K562 (cell line): ENCODE measurements around the gene PPFIA1. TPM values are rescaled to one million over a fixed set of nuclear protein-coding genes. Genes with fewer than 3 reads are reported as not detected.

Source experiments
- BHLHE40 ChIP-seq: IDR thresholded peaks from 2 replicates; pipeline ENCODE4 v1.6.1; 2011; ENCODE audit warnings: low read length, improper control_type of control experiment
- CBFA2T2 ChIP-seq: fragments of 450-650 bp; conservative IDR thresholded peaks from 2 replicates; pipeline ENCODE4 v1.6.1; 2017; ENCODE audit warnings: mild to moderate bottlenecking
- E2F1 ChIP-seq: sonication (generic); formaldehyde crosslinking; IDR thresholded peaks from 2 replicates; pipeline ENCODE4 v1.8.1; 2023; ENCODE audit warnings: mild to moderate bottlenecking, missing genetic modification reagents, moderate library complexity
- FOXP1 ChIP-seq: sonication (generic); formaldehyde crosslinking; IDR thresholded peaks from 2 replicates; pipeline ENCODE4 v1.8.0; 2022; ENCODE audit warnings: mild to moderate bottlenecking, missing genetic modification reagents
- HBP1 ChIP-seq: fragments of 450-650 bp; formaldehyde crosslinking; IDR thresholded peaks from 2 replicates; pipeline ENCODE4 v1.4.0; 2022; ENCODE audit warnings: missing genetic modification characterization
- HMG20B ChIP-seq: fragments of 250-450 bp; sonication (Bioruptor Pico); IDR thresholded peaks from 2 replicates; pipeline ENCODE4 v1.5.0; 2021; ENCODE audit warnings: mild to moderate bottlenecking
- HSF4 ChIP-seq: fragments of 250-450 bp; sonication (Bioruptor Pico); IDR thresholded peaks from 2 replicates; pipeline ENCODE4 v2.1.2; 2022; ENCODE audit warnings: mild to moderate bottlenecking, moderate library complexity, borderline replicate concordance
- ID3 ChIP-seq, 2 experiments: fragments of 250-450 bp in 1 of 2; fragments of 450-650 bp in 1 of 2; sonication (Bioruptor Pico) in 1 of 2; IDR thresholded peaks; 2 replicates each; pipeline versions ENCODE4 v1.6.1 to v1.8.0; 2016 to 2021; ENCODE audit warnings: mild to moderate bottlenecking in 2 of 2, moderate library complexity in 2 of 2, missing compliant biosample characterization in 1 of 2, missing genetic modification characterization in 1 of 2
- JUN ChIP-seq, 2 experiments: sonication (generic) in 1 of 2; formaldehyde crosslinking in 1 of 2; IDR thresholded peaks; 2 replicates each; pipeline versions ENCODE4 v1.6.1 to v1.8.0; 2012 to 2022; ENCODE audit warnings: borderline replicate concordance in 2 of 2, mild to moderate bottlenecking in 2 of 2, improper control_type of control experiment in 1 of 2, low read depth in 1 of 2, low read length in 1 of 2, missing genetic modification reagents in 1 of 2
- RREB1 ChIP-seq: fragments of 250-450 bp; sonication (Bioruptor Pico); IDR thresholded peaks from 2 replicates; pipeline ENCODE4 v1.4.0; 2020
- TAF15 ChIP-seq: fragments of 200-400 bp; formaldehyde crosslinking; IDR thresholded peaks from 2 replicates; pipeline ENCODE4 v1.6.1; 2017; ENCODE audit warnings: mild to moderate bottlenecking, low read depth, low read length, moderate library complexity
- TAF9B ChIP-seq: fragments of 450-650 bp; IDR thresholded peaks from 2 replicates; pipeline ENCODE4 v1.6.1; 2018; ENCODE audit warnings: mild to moderate bottlenecking; ENCODE audit not compliant: partially characterized antibody
- ZKSCAN8 ChIP-seq: fragments of 200-800 bp; sonication (Bioruptor generic); IDR thresholded peaks from 2 replicates; pipeline ENCODE4 v1.6.1; 2016; ENCODE audit warnings: missing genetic modification characterization, missing compliant biosample characterization
- ZNF23 ChIP-seq: fragments of 250-450 bp; sonication (Bioruptor Pico); IDR thresholded peaks from 2 replicates; pipeline ENCODE4 v1.4.0; 2020; ENCODE audit warnings: mild to moderate bottlenecking
- ZNF384 ChIP-seq: IDR thresholded peaks from 2 replicates; pipeline ENCODE4 v1.6.1; 2012; ENCODE audit warnings: low read depth, low read length, improper control_type of control experiment
- ZNF644 ChIP-seq: fragments of 200-800 bp; sonication (Bioruptor generic); IDR thresholded peaks from 2 replicates; pipeline ENCODE4 v1.6.1; 2016; ENCODE audit warnings: low read depth, missing genetic modification characterization, missing compliant biosample characterization
- ZZZ3 ChIP-seq: fragments of 450-650 bp; IDR thresholded peaks from 2 replicates; pipeline ENCODE4 v1.6.1; 2016; ENCODE audit warnings: antibody characterized with exemption, mild to moderate bottlenecking, moderate library complexity
- polyA plus RNA-seq, 8 experiments: library from polyadenylated mRNA; depleted of rRNA in 4 of 8; stranded (reverse) in 5 of 8; unstranded in 3 of 8; fragments of >200 nt; fragmentation: Nextera tagmentation in 2 of 8; fragmentation: Illumina TruSeq in 1 of 8; extraction: Ambion mirVana in 2 of 8; extraction: Trizol in 1 of 8; gene quantifications; 2 replicates each; pipeline versions ENCODE4 v1.2.1 to v1.2.3, GENCODE V29; 2011 to 2014; ENCODE audit warnings: inconsistent platforms in 1 of 8, missing spikeins in 1 of 8
- total RNA-seq, 7 experiments: library from RNA; depleted of rRNA in 6 of 7; stranded (reverse); fragments of >200 nt in 6 of 7; fragmentation: Illumina TruSeq in 2 of 7; extraction: Trizol in 2 of 7; gene quantifications; 2 replicates each; pipeline versions ENCODE4 v1.2.1 to v1.2.3, GENCODE V29; 2011 to 2021; ENCODE audit warnings: low replicate concordance in 1 of 7

The PPFIA1 gene
- total and polyA plus RNA-seq, 9 of the 15 experiments (the other 6 are each of a cell fraction or from before 2014, with no cell fraction given) = 9.9 to 41.5 (median 28.5) TPM

GRCh38 chr11:70397983-70398833, 127.7 kb downstream of the PPFIA1 start, which contains the start of gene CTTN (continued):
- TF ChIP-seq RREB1 (CRISPR knock-in tag) (peak; percentile 57; the same call in 1 of the 2 replicates), TAF15 (no peak), TAF9B (peak; percentile 52), ZNF644 (tag) (no peak), FOXP1 (CRISPR knock-in tag) (peak; percentile 39; the same call in 1 of the 2 replicates), ID3 (CRISPR knock-in tag; IDR thresholded peaks at IDR 0.05) (no peak), ID3 (tag; IDR thresholded peaks at IDR 0.05) (no peak), HBP1 (no peak), CBFA2T2 (no peak), ZZZ3 (no peak), ZNF384 (no peak), ZKSCAN8 (CRISPR knock-in tag) (no peak), HMG20B (CRISPR knock-in tag) (no peak), ZNF23 (CRISPR knock-in tag) (no peak), JUN (IDR thresholded peaks at IDR 0.05; ENCODE audit: borderline replicate concordance, low read depth, low read length) (no peak), JUN (CRISPR knock-in tag; IDR thresholded peaks at IDR 0.05; ENCODE audit: borderline replicate concordance) (no peak), BHLHE40 (peak; percentile 86), E2F1 (CRISPR knock-in tag) (no peak), HSF4 (no peak)
